Stomach (tissue), 4 donors: Measurements from ENCODE around the gene PRKG1.
"Not testable (repeated sequence)": the region's sequence is repeated elsewhere in the genome, so short reads cannot be mapped to it uniquely, and the experiment has no call there.

Source experiments
- CTCF ChIP-seq, 7 experiments: fragments of 450-650 bp in 4 of 7; fragments of 200-600 bp in 3 of 7; sonication (generic) in 3 of 7; IDR thresholded peaks; one replicate each; pipeline ENCODE4 v1.5.1; 2016 to 2019; ENCODE audit warnings: antibody characterized with exemption in 7 of 7, control low read depth in 2 of 7, mild to moderate bottlenecking in 1 of 7
- POLR2A ChIP-seq, 4 donors: fragments of 450-650 bp; IDR thresholded peaks; one replicate each; pipeline ENCODE4 v1.6.1; 2016; ENCODE audit warnings: antibody characterized with exemption in 4 of 4, control low read depth in 2 of 4, mild to moderate bottlenecking in 1 of 4, moderate library complexity in 1 of 4

- not testable (repeated sequence) for TF ChIP-seq CTCF, POLR2A (IDR thresholded peaks at IDR 0.05)
Observed at GRCh38 chr10:51758838-51759237, 684.6 kb downstream of the PRKG1 start.
